ENCODE results near the gene HECTD4. TPM values are rescaled to one million over a fixed set of nuclear protein-coding genes. Genes with fewer than 3 reads are reported as not detected.

Gene HECTD4
- total and polyA plus RNA-seq, 4 donors, result 4.3 to 80.1 (median 25.5) TPM

DNA sequence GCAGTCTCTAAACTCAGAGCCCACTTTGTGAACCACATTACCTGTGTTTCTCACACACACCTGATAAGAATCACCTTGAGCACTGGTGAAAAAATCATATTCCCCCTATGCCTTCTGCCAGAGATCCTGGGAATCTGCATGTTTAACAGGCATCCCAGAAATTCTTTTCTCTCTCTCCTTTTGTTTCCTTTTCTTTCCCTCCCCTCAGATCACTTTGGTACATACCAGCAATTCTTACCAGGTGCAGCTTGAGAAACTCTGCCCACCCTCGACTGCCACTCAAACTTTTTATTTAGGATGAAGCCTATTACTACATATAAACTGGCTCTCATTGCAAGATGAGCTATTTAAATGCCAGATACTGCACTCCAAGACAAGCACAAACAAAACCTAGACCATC, 36.0 kb downstream of the HECTD4 start:
- 90% methylated on average over 1 of the region's 1 CpG for WGBS
- H3K27ac ChIP-seq (ENCODE audit: low read depth in 1 of 2, low read length in 2 of 2), result no peak overlapping the region
- H3K9ac ChIP-seq (ENCODE audit: low read depth in 1 of 2, low read length in 2 of 2), result no peak overlapping the region
- H3K9me3 ChIP-seq (ENCODE audit: control insufficient read depth in 4 of 4, low read length in 3 of 4), result no peaks in the 10 kb centered on the region
- TF ChIP-seq FOXA2 (IDR thresholded peaks at IDR 0.05) (no peak), RAD21 (IDR thresholded peaks at IDR 0.05) (no peak), GABPA (IDR thresholded peaks at IDR 0.05 in 1 of 2, conservative IDR thresholded peaks at IDR 0.05 in 1 of 2) (no peak), JUND (IDR thresholded peaks at IDR 0.05) (no peak), HNF4G (IDR thresholded peaks at IDR 0.05) (no peak), HNF4A (conservative IDR thresholded peaks at IDR 0.05) (no peak), YY1 (IDR thresholded peaks at IDR 0.05) (no peak), RXRA (IDR thresholded peaks at IDR 0.05) (no peak), TAF1 (conservative IDR thresholded peaks at IDR 0.05) (no peak), FOXA1 (IDR thresholded peaks at IDR 0.05) (no peak), NR2F2 (IDR thresholded peaks at IDR 0.05) (no peak)
- TF ChIP-seq, protein P1, sequence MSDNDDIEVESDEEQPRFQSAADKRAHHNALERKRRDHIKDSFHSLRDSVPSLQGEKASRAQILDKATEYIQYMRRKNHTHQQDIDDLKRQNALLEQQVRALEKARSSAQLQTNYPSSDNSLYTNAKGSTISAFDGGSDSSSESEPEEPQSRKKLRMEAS (IDR thresholded peaks at IDR 0.05), result no peak
- H3K4me1 ChIP-seq (ENCODE audit: control insufficient read depth in 4 of 4, insufficient read depth in 4 of 4, low read length in 3 of 4), result peaks cover 2 to 6% (median 2%) of the 10 kb centered on the region in 4 donors
- no peaks in the 10 kb centered on the region for H3K36me3 ChIP-seq (ENCODE audit: control insufficient read depth in 4 of 4, insufficient read depth in 3 of 4, low read depth in 1 of 4, low read length in 3 of 4)
- no peak overlapping the region for H3K4me3 ChIP-seq (ENCODE audit: low read depth in 1 of 3, low read length in 3 of 3)
- H3K27me3 ChIP-seq (ENCODE audit: control insufficient read depth in 4 of 4, insufficient read depth in 4 of 4, low read length in 3 of 4), result no peaks in the 10 kb centered on the region
- DNase-seq (ENCODE audit: low spot score), result no peak

DNA sequence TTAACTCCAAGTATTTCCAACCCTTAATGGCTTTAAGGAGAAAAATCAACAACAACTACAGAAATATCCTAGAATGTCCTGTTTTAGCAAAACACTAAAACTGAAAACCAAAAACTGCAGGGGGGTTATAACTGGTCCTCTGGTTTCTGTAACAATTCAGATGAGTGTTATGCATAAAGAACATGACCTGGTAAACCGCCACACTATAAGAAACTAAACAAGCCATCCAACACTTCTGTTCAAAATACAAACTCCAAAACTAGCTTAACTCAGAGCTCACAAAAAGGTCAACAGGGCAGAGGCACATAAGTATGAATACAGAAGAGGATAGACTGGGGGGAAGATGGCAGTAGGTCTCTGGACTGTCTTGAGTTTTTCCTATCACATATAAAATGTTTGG, 38.0 kb downstream of the HECTD4 start:
- Histone ChIP-seq H3K4me1 (ENCODE audit: control insufficient read depth in 4 of 4, insufficient read depth in 4 of 4, low read length in 3 of 4) (peaks cover 5 to 8% (median 6%) of the 10 kb centered on the region in 4 donors), H3K9ac (ENCODE audit: low read depth in 1 of 2, low read length in 2 of 2) (no peak overlapping the region), H3K36me3 (ENCODE audit: control insufficient read depth in 4 of 4, insufficient read depth in 3 of 4, low read depth in 1 of 4, low read length in 3 of 4) (no peaks in the 10 kb centered on the region), H3K27me3 (ENCODE audit: control insufficient read depth in 4 of 4, insufficient read depth in 4 of 4, low read length in 3 of 4) (no peaks in the 10 kb centered on the region), H3K4me3 (ENCODE audit: low read depth in 1 of 3, low read length in 3 of 3) (no peak overlapping the region), H3K9me3 (ENCODE audit: control insufficient read depth in 4 of 4, low read length in 3 of 4) (no peaks in the 10 kb centered on the region), H3K27ac (ENCODE audit: low read depth in 1 of 2, low read length in 2 of 2) (no peak overlapping the region)
- TF ChIP-seq RAD21 (IDR thresholded peaks at IDR 0.05) (no peak), GABPA (IDR thresholded peaks at IDR 0.05 in 1 of 2, conservative IDR thresholded peaks at IDR 0.05 in 1 of 2) (no peak), FOXA1 (IDR thresholded peaks at IDR 0.05) (no peak), JUND (IDR thresholded peaks at IDR 0.05) (no peak), HNF4A (conservative IDR thresholded peaks at IDR 0.05) (no peak), EGR1 (IDR thresholded peaks at IDR 0.05; ENCODE audit: low read depth in 2 of 2) (no peak), SP1 (IDR thresholded peaks at IDR 0.05) (no peak)
- TF ChIP-seq, protein P1 (IDR thresholded peaks at IDR 0.05), result no peak
- TF ChIP-seq, protein P2, sequence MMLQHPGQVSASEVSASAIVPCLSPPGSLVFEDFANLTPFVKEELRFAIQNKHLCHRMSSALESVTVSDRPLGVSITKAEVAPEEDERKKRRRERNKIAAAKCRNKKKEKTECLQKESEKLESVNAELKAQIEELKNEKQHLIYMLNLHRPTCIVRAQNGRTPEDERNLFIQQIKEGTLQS (IDR thresholded peaks at IDR 0.05), result no peak
- 97% methylated on average over 1 of the region's 1 CpG for WGBS
- no peak for DNase-seq (ENCODE audit: low spot score)

DNA sequence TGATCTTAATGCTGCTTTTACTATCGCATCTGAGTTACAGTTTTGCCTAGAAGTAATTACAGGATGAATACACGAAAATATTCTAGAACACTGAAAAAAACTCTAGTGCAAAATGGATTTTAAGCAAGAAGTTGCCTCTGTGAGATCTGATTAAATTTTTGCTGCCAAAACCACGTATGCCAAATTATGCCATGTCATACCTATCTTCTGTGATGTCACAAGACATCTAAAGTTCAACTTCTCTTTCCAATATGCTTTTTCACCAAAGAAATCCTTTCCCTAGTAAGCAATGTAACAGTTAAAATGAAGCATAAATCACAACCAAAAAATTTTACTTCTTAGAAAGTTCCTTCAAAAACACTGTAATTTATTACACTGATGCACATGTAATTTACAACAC, 39.6 kb downstream of the HECTD4 start:
- 79% methylated on average over 3 of the region's 3 CpGs for WGBS
- no peaks in the 10 kb centered on the region for H3K36me3 ChIP-seq (ENCODE audit: control insufficient read depth in 4 of 4, insufficient read depth in 3 of 4, low read depth in 1 of 4, low read length in 3 of 4)
- no peak overlapping the region for H3K9ac ChIP-seq (ENCODE audit: low read depth in 1 of 2, low read length in 2 of 2)
- H3K9me3 ChIP-seq (ENCODE audit: control insufficient read depth in 4 of 4, low read length in 3 of 4), result no peaks in the 10 kb centered on the region
- no peak overlapping the region for H3K4me3 ChIP-seq (ENCODE audit: low read depth in 1 of 3, low read length in 3 of 3)
- H3K27ac ChIP-seq (ENCODE audit: low read depth in 1 of 2, low read length in 2 of 2), result no peak overlapping the region
- no peaks in the 10 kb centered on the region for H3K27me3 ChIP-seq (ENCODE audit: control insufficient read depth in 4 of 4, insufficient read depth in 4 of 4, low read length in 3 of 4)
- TF ChIP-seq HNF4G (IDR thresholded peaks at IDR 0.05), result no peak
- TF ChIP-seq RAD21 (IDR thresholded peaks at IDR 0.05), result no peak
- no peak for TF ChIP-seq SP1 (IDR thresholded peaks at IDR 0.05)
- TF ChIP-seq, protein P3, sequence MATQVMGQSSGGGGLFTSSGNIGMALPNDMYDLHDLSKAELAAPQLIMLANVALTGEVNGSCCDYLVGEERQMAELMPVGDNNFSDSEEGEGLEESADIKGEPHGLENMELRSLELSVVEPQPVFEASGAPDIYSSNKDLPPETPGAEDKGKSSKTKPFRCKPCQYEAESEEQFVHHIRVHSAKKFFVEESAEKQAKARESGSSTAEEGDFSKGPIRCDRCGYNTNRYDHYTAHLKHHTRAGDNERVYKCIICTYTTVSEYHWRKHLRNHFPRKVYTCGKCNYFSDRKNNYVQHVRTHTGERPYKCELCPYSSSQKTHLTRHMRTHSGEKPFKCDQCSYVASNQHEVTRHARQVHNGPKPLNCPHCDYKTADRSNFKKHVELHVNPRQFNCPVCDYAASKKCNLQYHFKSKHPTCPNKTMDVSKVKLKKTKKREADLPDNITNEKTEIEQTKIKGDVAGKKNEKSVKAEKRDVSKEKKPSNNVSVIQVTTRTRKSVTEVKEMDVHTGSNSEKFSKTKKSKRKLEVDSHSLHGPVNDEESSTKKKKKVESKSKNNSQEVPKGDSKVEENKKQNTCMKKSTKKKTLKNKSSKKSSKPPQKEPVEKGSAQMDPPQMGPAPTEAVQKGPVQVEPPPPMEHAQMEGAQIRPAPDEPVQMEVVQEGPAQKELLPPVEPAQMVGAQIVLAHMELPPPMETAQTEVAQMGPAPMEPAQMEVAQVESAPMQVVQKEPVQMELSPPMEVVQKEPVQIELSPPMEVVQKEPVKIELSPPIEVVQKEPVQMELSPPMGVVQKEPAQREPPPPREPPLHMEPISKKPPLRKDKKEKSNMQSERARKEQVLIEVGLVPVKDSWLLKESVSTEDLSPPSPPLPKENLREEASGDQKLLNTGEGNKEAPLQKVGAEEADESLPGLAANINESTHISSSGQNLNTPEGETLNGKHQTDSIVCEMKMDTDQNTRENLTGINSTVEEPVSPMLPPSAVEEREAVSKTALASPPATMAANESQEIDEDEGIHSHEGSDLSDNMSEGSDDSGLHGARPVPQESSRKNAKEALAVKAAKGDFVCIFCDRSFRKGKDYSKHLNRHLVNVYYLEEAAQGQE (IDR thresholded peaks at IDR 0.05), result no peak
- TF ChIP-seq, protein P4, sequence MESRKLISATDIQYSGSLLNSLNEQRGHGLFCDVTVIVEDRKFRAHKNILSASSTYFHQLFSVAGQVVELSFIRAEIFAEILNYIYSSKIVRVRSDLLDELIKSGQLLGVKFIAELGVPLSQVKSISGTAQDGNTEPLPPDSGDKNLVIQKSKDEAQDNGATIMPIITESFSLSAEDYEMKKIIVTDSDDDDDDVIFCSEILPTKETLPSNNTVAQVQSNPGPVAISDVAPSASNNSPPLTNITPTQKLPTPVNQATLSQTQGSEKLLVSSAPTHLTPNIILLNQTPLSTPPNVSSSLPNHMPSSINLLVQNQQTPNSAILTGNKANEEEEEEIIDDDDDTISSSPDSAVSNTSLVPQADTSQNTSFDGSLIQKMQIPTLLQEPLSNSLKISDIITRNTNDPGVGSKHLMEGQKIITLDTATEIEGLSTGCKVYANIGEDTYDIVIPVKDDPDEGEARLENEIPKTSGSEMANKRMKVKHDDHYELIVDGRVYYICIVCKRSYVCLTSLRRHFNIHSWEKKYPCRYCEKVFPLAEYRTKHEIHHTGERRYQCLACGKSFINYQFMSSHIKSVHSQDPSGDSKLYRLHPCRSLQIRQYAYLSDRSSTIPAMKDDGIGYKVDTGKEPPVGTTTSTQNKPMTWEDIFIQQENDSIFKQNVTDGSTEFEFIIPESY (IDR thresholded peaks at IDR 0.05), result no peak
- no peak for TF ChIP-seq GABPA (IDR thresholded peaks at IDR 0.05 in 1 of 2, conservative IDR thresholded peaks at IDR 0.05 in 1 of 2)
- TF ChIP-seq, protein P2 (IDR thresholded peaks at IDR 0.05), result no peak
- no peak for TF ChIP-seq YY1 (IDR thresholded peaks at IDR 0.05)
- no peak for TF ChIP-seq NR2F2 (IDR thresholded peaks at IDR 0.05)
- TF ChIP-seq JUND (IDR thresholded peaks at IDR 0.05), result no peak
- H3K4me1 ChIP-seq (ENCODE audit: control insufficient read depth in 4 of 4, insufficient read depth in 4 of 4, low read length in 3 of 4), result peaks cover 5 to 8% (median 6%) of the 10 kb centered on the region in 4 donors
- no peak for DNase-seq (ENCODE audit: low spot score)

Measured in liver (tissue), 9 donors.